ENCODE data around the gene RALGPS1.

The RALGPS1 gene

GRCh38 chr9:127084076-127085039 is 169.8 kb downstream of the RALGPS1 start:
- Mint-ChIP-seq H3K27me3 (peaks cover 8% of the 10 kb centered on the region), H3K27ac (no peak overlapping the region), H3K4me3 (no peak overlapping the region), H3K4me1 (ENCODE audit: low read depth) (peaks cover 14% of the 10 kb centered on the region), H3K36me3 (peaks cover 13% of the 10 kb centered on the region), H3K9me3 (ENCODE audit: low read depth) (no peaks in the 10 kb centered on the region)

- no peak overlapping the region for H3K27ac Mint-ChIP-seq
- H3K27me3 Mint-ChIP-seq: peaks cover 8% of the 10 kb centered on the region
Observed at GRCh38 chr9:127085186-127085585, 170.6 kb downstream of the RALGPS1 start.

DNA sequence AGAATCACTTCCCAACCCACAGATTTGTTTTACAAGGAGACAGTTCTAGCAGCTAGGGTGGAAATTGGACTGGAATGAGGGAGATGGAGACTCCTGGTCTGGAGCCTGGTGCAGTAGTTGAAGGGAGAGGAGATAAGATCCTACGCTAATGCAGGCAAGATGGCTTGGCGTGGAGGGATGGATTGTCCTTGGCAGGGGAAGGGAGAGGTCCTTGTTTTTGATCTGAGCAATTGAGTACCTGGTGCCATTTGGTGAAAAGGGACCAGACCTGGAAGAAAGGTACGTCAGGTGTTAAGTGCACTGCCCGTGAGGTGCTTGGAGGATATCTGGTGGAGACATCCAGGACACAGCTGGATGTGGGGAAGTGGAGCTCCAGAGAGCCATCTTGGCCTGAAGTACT is 172.2 kb downstream of the RALGPS1 start:
- H3K9me3 Mint-ChIP-seq (ENCODE audit: low read depth): no peaks in the 10 kb centered on the region
- H3K27ac Mint-ChIP-seq: no peak overlapping the region
- peaks cover 6% of the 10 kb centered on the region for H3K36me3 Mint-ChIP-seq
- no peak overlapping the region for H3K4me3 Mint-ChIP-seq
- peaks cover 8% of the 10 kb centered on the region for H3K27me3 Mint-ChIP-seq
- peaks cover 14% of the 10 kb centered on the region for H3K4me1 Mint-ChIP-seq (ENCODE audit: low read depth)

More at GRCh38 chr9:127085186-127085585, 170.6 kb downstream of the RALGPS1 start:
- Mint-ChIP-seq H3K4me1 (ENCODE audit: low read depth) (peaks cover 14% of the 10 kb centered on the region), H3K36me3 (peaks cover 6% of the 10 kb centered on the region), H3K9me3 (ENCODE audit: low read depth) (no peaks in the 10 kb centered on the region), H3K4me3 (no peak overlapping the region)

DNA sequence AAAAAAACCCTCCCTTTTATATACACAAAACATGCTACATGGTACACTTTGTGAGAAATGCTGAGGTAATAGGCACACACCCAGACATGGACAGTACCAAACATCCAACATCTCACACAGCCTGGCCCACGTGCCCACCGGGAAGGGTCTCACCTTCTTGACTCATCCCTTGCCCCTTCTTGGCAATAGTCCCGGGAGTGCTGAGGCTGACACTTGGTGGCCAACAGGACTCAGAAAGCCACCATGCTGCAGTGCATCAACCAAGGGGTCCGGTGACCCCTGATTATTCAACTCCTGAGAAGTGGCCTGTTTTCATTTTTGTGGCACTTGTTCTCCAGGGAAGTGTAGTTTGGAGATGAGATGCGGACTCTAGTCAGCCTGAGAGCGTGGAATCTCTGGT is 172.8 kb downstream of the RALGPS1 start:
- Mint-ChIP-seq H3K36me3 (peaks cover 6% of the 10 kb centered on the region), H3K9me3 (ENCODE audit: low read depth) (no peaks in the 10 kb centered on the region), H3K4me1 (ENCODE audit: low read depth) (peaks cover 14% of the 10 kb centered on the region), H3K27me3 (peaks cover 8% of the 10 kb centered on the region), H3K4me3 (no peak overlapping the region), H3K27ac (no peak overlapping the region)

DNA sequence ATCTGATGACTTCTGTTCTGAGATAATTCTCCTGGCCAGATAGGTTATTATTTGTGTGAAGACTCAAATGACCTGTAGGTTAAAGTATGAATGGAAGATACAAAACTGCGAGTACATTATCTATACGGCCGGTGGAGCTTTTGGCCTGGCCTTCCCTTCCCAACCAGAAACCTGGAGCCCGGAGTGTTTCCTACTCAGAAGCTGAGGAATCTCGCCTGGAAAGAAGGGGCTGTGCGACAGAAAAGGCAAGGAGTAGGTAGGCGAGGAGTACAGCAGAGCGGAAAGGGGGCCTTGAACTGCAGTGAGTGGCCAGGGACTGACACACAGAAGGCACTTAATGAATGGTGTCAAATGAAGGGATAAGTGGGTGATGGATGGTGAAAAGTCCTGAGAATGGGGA is 173.3 kb downstream of the RALGPS1 start:
- H3K9me3 Mint-ChIP-seq (ENCODE audit: low read depth): no peaks in the 10 kb centered on the region
- peaks cover 14% of the 10 kb centered on the region for H3K4me1 Mint-ChIP-seq (ENCODE audit: low read depth)

DNA sequence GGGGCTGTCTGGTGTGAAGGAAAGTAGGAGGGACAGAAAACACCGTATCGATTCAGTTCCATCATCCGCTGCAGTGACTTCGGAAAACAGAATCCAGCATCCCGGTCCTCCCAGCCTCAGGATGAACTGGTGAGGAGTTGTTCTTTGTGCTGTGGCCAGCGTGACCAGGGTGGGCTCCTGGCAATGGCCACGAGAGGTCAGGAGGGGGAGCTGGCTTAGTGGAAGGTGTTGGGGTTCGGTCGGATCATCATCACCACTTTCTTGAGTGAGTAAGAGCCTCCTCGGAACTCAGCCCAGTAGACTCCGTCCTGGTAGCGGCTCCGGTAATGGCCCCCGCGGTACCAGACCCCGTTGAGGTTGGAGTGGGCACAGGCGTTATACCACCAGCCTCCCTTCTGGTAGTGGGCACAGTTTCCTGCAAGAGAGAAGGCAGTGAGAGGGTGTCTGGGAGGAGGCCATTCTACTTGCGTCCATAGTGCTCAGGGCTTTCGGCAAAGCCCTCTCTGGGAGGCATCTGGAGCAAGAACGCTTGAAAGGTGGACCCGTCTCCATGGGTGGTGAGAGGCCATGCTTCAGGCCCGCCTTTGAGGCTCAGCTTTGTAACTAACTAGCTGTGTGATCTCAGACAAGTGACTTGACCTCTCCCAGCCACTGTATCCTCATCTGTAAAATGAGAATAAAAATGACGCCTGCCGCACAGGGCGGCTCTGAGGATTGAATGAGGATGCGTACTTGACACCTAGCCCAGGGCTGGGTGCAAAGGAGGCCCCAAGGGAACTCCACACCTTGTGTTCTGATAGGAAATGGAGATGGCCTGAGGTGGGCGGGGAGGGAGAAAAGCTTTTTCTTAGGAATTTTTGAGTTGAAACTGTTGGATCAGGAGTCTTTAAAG is 174.4 kb downstream of the RALGPS1 start:
- H3K27me3 Mint-ChIP-seq: peaks cover 8% of the 10 kb centered on the region
- no peaks in the 10 kb centered on the region for H3K9me3 Mint-ChIP-seq (ENCODE audit: low read depth)
- H3K4me1 Mint-ChIP-seq (ENCODE audit: low read depth): peaks cover 13% of the 10 kb centered on the region
- H3K36me3 Mint-ChIP-seq: peaks cover 8% of the 10 kb centered on the region
- no peak overlapping the region for H3K27ac Mint-ChIP-seq
- H3K4me3 Mint-ChIP-seq: no peak overlapping the region

More for the DNA sequence above, 173.3 kb downstream of the RALGPS1 start:
- H3K27ac Mint-ChIP-seq: no peak overlapping the region
- H3K27me3 Mint-ChIP-seq: peaks cover 8% of the 10 kb centered on the region
- H3K36me3 Mint-ChIP-seq: peaks cover 8% of the 10 kb centered on the region
- H3K4me3 Mint-ChIP-seq: no peak overlapping the region

GRCh38 chr9:127089631-127090081 is 175.1 kb downstream of the RALGPS1 start:
- H3K9me3 Mint-ChIP-seq (ENCODE audit: low read depth): no peaks in the 10 kb centered on the region
- peaks cover 7% of the 10 kb centered on the region for H3K4me1 Mint-ChIP-seq (ENCODE audit: low read depth)
- no peak overlapping the region for H3K4me3 Mint-ChIP-seq
- no peak overlapping the region for H3K27ac Mint-ChIP-seq
- peaks cover 8% of the 10 kb centered on the region for H3K36me3 Mint-ChIP-seq
- H3K27me3 Mint-ChIP-seq: peaks cover 3% of the 10 kb centered on the region

DNA sequence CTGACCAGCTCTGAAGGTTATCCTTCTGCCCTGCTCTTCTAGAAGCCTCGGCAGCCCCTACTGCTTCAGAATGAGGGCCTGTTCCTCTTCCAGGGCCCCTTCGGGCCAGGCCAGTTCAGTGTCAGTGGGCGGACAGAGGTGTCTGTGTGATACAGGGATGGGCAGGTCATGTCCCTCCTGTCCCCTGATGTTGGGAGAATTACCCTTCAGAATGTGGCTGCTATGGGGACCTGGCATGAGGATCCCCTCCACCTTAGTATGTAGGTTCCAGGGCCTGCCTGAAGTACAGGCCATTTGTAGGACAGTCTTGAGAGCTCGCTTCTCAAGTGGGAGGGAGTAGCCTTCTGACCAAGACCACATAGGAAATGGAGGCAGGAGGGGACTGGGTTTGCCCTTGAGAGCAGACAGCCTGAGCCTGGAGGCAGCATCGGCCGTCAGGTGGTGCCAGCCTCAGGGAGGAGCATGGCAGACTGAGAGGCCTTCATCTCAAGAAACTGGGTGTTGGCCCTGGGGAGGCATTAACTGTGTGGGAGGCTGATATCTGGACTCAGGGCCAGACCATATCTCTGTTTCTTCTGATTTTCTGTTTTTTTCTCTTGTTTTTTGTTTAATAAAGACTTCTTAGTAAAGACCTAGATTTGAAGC is 175.9 kb downstream of the RALGPS1 start:
- no peak overlapping the region for H3K27ac Mint-ChIP-seq

DNA sequence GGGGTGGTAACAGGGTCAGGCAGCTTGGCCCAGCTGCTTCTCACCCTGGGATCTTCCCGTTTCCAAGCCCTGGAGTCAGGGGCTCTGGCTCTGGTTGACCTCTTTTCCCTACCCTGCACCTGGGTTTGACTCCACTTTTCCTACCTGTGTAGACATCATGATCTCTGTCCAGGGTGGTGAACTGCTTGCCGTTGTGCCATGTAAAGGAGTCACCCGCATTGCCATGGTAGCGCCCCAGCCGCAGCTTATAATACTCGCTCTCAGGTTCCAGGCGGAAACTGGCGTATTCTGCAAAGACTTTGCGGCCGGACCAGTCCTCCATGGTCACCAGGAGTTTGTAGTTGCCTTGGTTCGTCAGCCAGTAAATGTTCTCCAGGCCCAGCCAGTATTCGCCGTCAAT is 176.9 kb downstream of the RALGPS1 start:
- no peak overlapping the region for H3K27ac Mint-ChIP-seq
- no peaks in the 10 kb centered on the region for H3K4me1 Mint-ChIP-seq (ENCODE audit: low read depth)
- peaks cover 2% of the 10 kb centered on the region for H3K27me3 Mint-ChIP-seq
- H3K4me3 Mint-ChIP-seq: no peak overlapping the region
- peaks cover 8% of the 10 kb centered on the region for H3K36me3 Mint-ChIP-seq
- no peaks in the 10 kb centered on the region for H3K9me3 Mint-ChIP-seq (ENCODE audit: low read depth)

More for the DNA sequence above, 175.9 kb downstream of the RALGPS1 start:
- no peaks in the 10 kb centered on the region for H3K9me3 Mint-ChIP-seq (ENCODE audit: low read depth)
- peaks cover 2% of the 10 kb centered on the region for H3K27me3 Mint-ChIP-seq
- peaks cover 2% of the 10 kb centered on the region for H3K4me1 Mint-ChIP-seq (ENCODE audit: low read depth)
- no peak overlapping the region for H3K4me3 Mint-ChIP-seq
- peaks cover 8% of the 10 kb centered on the region for H3K36me3 Mint-ChIP-seq

DNA sequence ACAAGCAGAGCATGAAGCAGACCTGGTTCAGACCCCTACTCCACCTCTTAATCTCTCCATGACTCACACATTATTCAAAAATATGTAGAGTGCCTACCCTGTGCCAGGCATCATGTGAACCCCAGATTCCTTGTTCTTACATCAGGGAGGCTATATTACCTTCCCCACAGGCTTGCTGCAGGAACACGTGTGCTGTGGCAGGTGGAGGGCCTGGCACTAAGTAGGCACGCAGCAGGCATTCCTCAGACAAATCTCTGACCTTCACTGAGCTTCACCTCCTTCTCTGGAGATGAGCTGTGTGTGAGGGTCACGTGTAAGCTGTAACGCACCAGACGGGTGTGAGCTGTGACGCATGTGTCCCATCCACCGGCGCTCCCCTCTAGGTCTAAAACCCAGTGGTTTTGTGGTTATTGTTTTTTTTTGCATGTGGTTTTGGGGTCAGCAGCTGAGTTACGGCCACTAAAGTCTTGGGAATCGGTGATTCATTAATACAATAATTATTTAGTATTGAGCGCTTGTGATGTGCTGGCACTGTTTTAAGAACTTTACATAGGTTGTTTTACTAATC is 177.5 kb downstream of the RALGPS1 start:
- H3K36me3 Mint-ChIP-seq: peaks cover 7% of the 10 kb centered on the region
- H3K4me3 Mint-ChIP-seq: no peak overlapping the region
- H3K27ac Mint-ChIP-seq: no peak overlapping the region
- no peaks in the 10 kb centered on the region for H3K9me3 Mint-ChIP-seq (ENCODE audit: low read depth)
- no peaks in the 10 kb centered on the region for H3K27me3 Mint-ChIP-seq
- no peaks in the 10 kb centered on the region for H3K4me1 Mint-ChIP-seq (ENCODE audit: low read depth)

- H3K27me3 Mint-ChIP-seq: no peaks in the 10 kb centered on the region
- H3K9me3 Mint-ChIP-seq (ENCODE audit: low read depth): no peaks in the 10 kb centered on the region
- H3K27ac Mint-ChIP-seq: no peak overlapping the region
- no peaks in the 10 kb centered on the region for H3K4me1 Mint-ChIP-seq (ENCODE audit: low read depth)
- no peak overlapping the region for H3K4me3 Mint-ChIP-seq
- peaks cover 5% of the 10 kb centered on the region for H3K36me3 Mint-ChIP-seq
Observed at GRCh38 chr9:127093319-127094020, 178.9 kb downstream of the RALGPS1 start.

DNA sequence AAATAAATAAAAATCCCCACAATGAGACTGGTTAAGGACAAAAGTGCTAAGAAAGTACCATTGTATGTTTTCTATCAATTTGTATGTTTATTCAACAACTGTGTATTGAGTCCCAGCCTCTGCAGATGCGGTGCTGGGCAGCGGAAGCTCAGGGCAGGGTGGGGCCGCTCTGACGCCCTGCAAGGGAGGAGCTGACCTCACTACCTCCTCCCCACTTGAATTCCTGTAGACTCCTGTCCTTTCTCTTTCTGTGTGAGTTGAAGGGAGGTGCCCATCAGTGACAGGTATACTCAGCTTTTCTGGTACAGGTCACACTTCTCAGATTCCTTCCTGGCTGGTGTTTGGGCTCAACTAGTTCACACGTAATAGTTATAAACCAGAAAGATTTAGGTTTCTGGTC is 180.8 kb downstream of the RALGPS1 start:
- no peak overlapping the region for H3K27ac Mint-ChIP-seq
- no peaks in the 10 kb centered on the region for H3K4me1 Mint-ChIP-seq (ENCODE audit: low read depth)
- H3K4me3 Mint-ChIP-seq: no peak overlapping the region
- no peaks in the 10 kb centered on the region for H3K27me3 Mint-ChIP-seq
- H3K9me3 Mint-ChIP-seq (ENCODE audit: low read depth): no peaks in the 10 kb centered on the region
- H3K36me3 Mint-ChIP-seq: peaks cover 3% of the 10 kb centered on the region

- Mint-ChIP-seq H3K9me3 (ENCODE audit: low read depth) (no peaks in the 10 kb centered on the region), H3K27ac (no peak overlapping the region)
Observed at GRCh38 chr9:127096208-127096607, 181.6 kb downstream of the RALGPS1 start.

DNA sequence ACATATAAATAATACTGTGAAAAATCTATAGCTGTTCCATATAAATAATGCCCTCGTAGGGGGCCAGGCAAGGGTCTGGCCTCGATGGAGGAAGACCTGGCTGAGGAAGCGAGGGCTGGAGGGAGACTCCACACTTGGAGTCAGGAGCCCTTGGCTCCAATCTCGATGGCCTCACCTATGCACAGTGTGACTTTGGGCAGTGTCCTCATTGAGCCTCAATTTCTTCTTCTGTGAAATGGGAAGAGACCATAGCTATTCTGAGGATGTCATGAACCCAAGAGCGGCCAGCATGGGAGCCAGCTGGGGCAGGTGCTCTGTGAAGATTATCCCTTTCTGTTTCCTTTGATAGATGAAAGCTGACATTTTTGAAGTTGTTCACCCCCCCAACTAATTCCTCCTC is 183.1 kb downstream of the RALGPS1 start:
- H3K36me3 Mint-ChIP-seq: peaks cover 7% of the 10 kb centered on the region
- H3K9me3 Mint-ChIP-seq (ENCODE audit: low read depth): no peaks in the 10 kb centered on the region
- H3K27me3 Mint-ChIP-seq: no peaks in the 10 kb centered on the region
- no peak overlapping the region for H3K27ac Mint-ChIP-seq
- no peak overlapping the region for H3K4me3 Mint-ChIP-seq
- no peaks in the 10 kb centered on the region for H3K4me1 Mint-ChIP-seq (ENCODE audit: low read depth)

More at GRCh38 chr9:127096208-127096607, 181.6 kb downstream of the RALGPS1 start:
- no peak overlapping the region for H3K4me3 Mint-ChIP-seq
- no peaks in the 10 kb centered on the region for H3K4me1 Mint-ChIP-seq (ENCODE audit: low read depth)
- H3K27me3 Mint-ChIP-seq: no peaks in the 10 kb centered on the region
- H3K36me3 Mint-ChIP-seq: peaks cover 7% of the 10 kb centered on the region
